H7 (cell line): Measurements from ENCODE around the gene SMPDL3A. TPM values are rescaled to one million over a fixed set of nuclear protein-coding genes. Genes with fewer than 3 reads are reported as not detected.
A peak's percentile ranks its signal among the peaks of the same experiment; 100 is the strongest.

ENCODE experiments used
- DNase-seq: peaks from one replicate; pipeline ENCODE4 v3.0.0; 2012
- H3K27me3 ChIP-seq: 2 replicates; pipeline ENCODE4 v1.6.0; 2011; ENCODE audit warnings: mild to moderate bottlenecking, low read length; ENCODE audit not compliant: control insufficient read depth, insufficient read depth
- H3K36me3 ChIP-seq: replicated peaks from 2 replicates; pipeline ENCODE4 v1.5.1; 2011; ENCODE audit warnings: low read length; ENCODE audit not compliant: control insufficient read depth, insufficient read depth
- H3K4me3 ChIP-seq: 2 replicates; pipeline ENCODE4 v1.5.1; 2011; ENCODE audit warnings: low read depth, mild to moderate bottlenecking, control low read depth, low read length, moderate library complexity; ENCODE audit not compliant: insufficient read depth
- total RNA-seq: library from RNA; depleted of rRNA; stranded (reverse); fragments of >200 nt; shearing (Covaris generic); gene quantifications from 2 replicates; pipeline ENCODE4 v1.2.3, GENCODE V29; 2014

The SMPDL3A gene
- total RNA-seq, 1 experiment from 2014 or later: 1.8 TPM

DNA sequence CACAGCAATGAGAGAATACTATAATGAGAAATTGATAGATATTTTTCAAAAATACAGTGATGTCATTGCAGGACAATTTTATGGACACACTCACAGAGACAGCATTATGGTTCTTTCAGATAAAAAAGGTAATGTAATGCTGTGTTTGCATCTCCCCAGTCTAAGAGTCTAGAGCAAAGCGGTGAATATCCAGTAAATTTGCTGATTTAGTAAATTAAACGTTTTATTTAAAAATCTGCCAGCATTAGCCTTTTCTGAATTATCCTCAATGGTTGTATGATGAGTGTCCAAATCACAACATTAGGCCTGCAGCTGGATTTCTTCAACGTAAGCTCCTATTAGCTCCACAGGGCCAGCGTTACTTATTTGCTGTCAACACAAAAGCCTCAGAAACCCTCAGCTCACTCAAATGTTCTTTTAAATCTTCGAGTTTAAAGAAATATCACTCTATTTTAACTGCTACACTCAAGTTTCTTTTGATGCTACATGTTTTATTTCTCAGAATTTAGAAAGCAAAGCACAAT, 16.0 kb downstream of the SMPDL3A start:
- Histone ChIP-seq H3K36me3 (no peaks in the 10 kb centered on the region), H3K4me3 (no peak overlapping the region), H3K27me3 (no peaks in the 10 kb centered on the region)
- DNase-seq: no peak

DNA sequence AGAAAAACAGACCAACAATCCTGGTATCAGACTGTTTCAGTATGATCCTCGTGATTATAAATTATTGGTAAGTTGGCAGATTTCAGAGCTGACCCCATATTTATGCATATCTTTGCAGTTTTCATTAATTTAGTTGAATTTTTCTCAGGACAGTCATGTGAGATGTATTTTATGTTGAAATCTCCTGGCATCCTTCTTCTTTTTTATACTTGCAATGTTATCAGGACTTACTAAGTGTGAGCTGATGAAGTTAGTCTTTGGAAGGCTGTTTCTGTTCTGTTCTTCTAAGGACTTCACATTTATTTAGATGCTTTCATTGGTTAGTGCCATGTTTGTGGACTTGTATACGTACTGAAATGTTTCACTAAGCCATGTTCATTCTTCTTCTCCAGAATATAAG, 17.2 kb downstream of the SMPDL3A start:
- Histone ChIP-seq H3K27me3 (no peaks in the 10 kb centered on the region), H3K4me3 (no peak overlapping the region), H3K36me3 (no peaks in the 10 kb centered on the region)
- DNase-seq: no peak

DNA sequence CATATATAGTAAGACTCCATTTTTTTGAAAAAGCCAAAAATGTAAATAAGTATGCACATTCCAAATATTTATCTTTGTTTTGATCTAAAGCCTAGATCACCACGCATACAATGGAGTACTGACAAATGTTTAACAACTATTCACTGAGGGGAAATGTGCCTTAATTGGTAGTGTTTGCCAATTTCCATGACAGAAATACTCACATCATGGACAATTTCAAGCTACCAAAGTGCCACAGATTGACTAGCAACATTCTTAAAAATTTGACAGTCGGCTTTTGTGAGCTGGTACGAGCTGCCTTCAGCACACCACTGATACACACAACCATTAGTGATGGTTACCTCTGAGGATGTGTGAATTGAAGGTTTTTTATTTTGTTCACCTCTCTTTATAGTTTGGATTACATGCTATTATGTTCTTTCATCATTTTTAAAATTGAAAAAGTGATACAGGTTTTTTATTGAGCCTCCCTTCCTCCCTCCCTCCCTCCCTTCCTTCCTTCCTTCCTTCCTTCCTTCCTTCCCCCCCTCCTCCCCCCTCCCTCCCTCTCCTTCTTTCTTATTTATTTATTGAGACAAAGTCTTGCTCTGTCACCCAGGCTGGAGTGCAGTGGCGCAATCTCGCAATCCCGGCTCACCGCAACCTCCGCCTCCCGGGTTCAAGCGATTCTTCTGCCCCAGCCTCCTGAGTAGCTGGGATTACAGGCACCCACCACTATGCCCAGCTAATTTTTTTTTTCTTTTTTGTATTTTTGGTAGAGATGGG, 19.2 kb downstream of the SMPDL3A start:
- H3K4me3 ChIP-seq: no peak overlapping the region
- H3K27me3 ChIP-seq: no peaks in the 10 kb centered on the region
- no peak for DNase-seq
- H3K36me3 ChIP-seq: no peaks in the 10 kb centered on the region

DNA sequence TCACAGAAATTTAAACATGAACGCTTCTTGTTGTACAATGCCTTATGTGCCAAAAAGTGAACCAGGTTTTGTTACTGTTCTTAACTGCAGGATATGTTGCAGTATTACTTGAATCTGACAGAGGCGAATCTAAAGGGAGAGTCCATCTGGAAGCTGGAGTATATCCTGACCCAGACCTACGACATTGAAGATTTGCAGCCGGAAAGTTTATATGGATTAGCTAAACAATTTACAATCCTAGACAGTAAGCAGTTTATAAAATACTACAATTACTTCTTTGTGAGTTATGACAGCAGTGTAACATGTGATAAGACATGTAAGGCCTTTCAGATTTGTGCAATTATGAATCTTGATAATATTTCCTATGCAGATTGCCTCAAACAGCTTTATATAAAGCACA, 19.9 kb downstream of the SMPDL3A start:
- Histone ChIP-seq H3K36me3 (no peaks in the 10 kb centered on the region), H3K27me3 (no peaks in the 10 kb centered on the region), H3K4me3 (no peak overlapping the region)
- DNase-seq: no peak

DNA sequence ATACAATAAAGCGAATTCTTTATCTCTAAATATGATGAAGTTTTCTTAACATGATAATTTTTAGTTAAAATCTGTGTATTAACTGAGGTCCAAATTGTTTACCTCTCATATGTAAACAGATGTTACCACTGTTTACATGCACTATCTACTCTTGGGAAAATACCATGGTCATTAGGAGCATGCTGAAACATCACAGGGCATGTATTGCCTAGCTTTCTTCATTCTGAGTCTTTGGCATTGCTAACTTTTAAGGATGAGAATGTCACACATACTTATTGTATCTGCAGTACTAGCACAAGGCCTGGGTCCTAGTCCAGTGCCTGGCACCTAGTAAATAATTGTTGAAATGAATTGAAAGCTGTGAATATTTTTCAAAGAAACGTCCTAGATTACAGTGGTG, 20.6 kb downstream of the SMPDL3A start:
- Histone ChIP-seq H3K4me3 (no peak overlapping the region), H3K36me3 (no peaks in the 10 kb centered on the region), H3K27me3 (no peaks in the 10 kb centered on the region)
- DNase-seq: no peak

DNA sequence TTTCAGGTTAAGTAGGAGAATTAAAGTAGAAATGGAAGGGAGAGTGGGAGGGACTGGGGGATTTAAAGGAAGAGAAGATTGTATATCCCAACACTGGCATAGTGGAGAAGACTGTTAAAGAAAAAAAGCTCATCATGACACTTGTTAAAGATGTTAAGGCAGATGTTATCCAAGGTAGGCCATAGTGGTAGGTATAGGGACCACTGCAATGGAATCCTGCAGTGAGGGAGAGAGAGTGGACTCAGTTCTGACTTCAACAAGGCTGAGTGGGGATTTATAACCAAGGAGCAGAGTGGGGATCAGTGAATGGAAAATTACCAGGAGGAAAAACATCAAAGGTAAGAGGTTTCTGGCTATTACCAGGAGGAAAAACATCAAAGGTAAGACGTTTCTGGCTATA, 21.1 kb downstream of the SMPDL3A start:
- H3K4me3 ChIP-seq: no peak overlapping the region

DNA sequence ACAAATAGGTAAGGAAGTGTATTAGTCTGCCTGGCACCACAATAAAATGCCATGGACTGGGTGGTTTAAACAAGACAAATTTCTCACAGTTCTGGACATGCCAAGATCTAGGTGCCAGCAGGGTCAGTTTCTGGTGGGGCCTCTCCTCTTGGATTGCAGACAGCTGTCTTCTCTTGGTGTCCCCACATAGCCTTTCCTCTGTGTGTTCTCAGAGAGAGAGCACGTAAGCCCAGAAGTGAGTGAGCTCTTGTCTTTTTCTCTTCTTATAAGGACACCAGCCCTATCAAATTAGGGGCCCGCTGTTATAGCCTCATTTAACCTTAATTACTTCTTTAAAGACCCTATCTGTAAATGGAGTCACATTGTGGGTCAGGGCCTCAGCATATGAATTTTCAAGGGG, 28.3 kb downstream of the SMPDL3A start:
- H3K36me3 ChIP-seq: no peaks in the 10 kb centered on the region
- H3K27me3 ChIP-seq: no peaks in the 10 kb centered on the region; the same call in 1 of the 2 replicates
- DNase-seq: no peak
- no peak overlapping the region for H3K4me3 ChIP-seq

More for the DNA sequence above, 21.1 kb downstream of the SMPDL3A start:
- DNase-seq: no peak
- Histone ChIP-seq H3K27me3 (no peaks in the 10 kb centered on the region), H3K36me3 (no peaks in the 10 kb centered on the region)

DNA sequence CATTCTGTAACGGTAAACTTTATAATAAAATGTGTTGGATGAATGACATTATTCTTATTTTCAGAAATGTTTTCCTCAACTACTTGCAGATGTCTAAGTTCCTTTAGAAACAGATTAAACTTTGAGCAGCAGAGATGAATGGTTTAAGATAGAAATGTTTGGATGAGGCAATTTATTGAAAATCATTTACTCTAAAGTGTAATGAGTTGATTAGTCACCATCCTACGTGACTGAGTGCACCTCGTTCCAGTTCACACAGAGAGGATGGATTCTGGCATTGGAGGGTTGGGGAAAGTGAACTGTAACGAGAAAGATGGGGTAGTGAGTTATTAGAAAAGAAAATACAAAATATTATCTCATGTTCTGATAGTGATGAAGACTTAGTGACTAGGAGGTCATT, 28.7 kb downstream of the SMPDL3A start:
- H3K36me3 ChIP-seq: no peaks in the 10 kb centered on the region
- no peak overlapping the region for H3K4me3 ChIP-seq
- DNase-seq: no peak
- no peaks in the 10 kb centered on the region; the same call in 1 of the 2 replicates for H3K27me3 ChIP-seq

DNA sequence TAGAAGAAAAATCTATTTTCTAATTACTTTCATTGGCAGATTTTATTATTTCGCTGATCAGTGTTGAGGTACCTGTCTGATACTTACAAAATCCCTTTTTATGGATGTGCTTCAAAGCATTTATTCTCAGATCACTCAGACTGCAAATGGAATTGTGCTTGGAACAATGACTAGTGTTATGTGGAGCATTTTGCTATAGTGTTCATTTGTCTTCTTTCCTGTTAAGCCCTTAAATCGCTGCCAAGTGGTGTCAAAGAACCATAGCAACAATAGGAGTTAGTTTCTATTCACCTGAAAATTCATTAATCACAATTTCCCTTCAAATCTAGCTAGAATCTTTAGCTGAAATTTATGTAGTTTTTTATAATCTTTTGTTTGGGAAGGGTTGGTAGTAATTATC, 29.8 kb downstream of the SMPDL3A start:
- DNase-seq: no peak

DNA sequence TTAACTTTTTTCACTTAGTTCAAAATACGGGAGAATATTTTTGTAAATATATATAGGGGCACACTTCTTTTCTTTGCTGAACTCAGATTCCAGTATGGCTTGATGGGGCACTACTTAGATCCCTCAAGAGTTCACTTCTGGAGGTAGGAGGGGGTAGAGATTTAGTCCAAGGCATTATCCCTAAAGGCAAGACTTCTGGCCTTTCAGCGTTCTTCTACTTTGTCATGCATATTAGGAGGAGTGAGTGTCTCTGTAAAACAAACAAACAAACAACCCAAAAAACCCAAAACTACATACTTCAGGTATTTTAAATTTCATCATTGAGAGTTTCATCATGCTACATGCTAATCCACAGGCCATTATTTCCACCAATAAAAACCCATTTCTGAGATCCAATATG, 32.0 kb downstream of the SMPDL3A start:
- DNase-seq: peak; percentile 16
- H3K4me3 ChIP-seq: no peak overlapping the region
- no peaks in the 10 kb centered on the region for H3K27me3 ChIP-seq
- no peaks in the 10 kb centered on the region for H3K36me3 ChIP-seq

More for the DNA sequence above, 29.8 kb downstream of the SMPDL3A start:
- no peaks in the 10 kb centered on the region for H3K36me3 ChIP-seq
- no peaks in the 10 kb centered on the region; the same call in 1 of the 2 replicates for H3K27me3 ChIP-seq
- no peak overlapping the region for H3K4me3 ChIP-seq

DNA sequence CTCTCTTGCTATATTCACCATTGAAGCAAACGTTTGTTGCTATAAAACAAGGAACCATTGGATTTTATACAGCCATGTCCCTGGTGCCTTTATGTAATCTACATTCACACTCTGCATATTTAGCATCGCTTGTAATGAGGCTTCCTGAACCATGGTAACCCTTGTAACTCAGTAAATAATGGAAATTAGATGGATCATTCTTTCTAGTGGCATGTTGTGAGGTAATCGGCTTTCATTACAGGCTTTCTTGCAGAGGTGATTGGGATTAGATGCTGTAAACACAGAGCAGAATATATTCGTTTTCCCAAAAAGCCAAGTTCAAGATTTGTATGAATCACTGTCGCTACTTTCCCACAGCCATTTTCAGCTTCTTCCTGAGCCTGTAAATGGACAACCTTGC, 36.1 kb downstream of the SMPDL3A start:
- no peaks in the 10 kb centered on the region for H3K27me3 ChIP-seq
- no peaks in the 10 kb centered on the region for H3K36me3 ChIP-seq
- H3K4me3 ChIP-seq: no peak overlapping the region
- DNase-seq: no peak

DNA sequence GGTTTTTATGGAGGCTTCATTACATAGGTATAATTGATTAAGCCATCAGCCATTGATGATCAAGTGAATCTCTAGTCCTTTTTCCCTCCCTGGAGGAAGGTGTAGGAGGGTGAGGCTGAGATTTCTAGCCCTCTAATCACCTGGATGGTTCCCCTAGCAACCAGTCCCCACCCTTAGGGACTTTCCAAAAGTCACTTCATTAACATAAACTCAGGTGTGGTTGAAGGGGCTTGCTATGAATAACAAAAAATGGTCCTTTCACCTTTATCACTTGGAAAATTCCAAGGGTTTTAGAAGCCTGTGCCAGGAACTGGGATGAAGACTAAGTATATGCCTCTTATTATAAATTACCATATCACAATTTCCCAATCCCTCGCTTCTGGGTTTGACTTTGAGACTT, 40.4 kb downstream of the SMPDL3A start:
- no peak overlapping the region for H3K4me3 ChIP-seq
- peak; percentile 28 for DNase-seq

DNA sequence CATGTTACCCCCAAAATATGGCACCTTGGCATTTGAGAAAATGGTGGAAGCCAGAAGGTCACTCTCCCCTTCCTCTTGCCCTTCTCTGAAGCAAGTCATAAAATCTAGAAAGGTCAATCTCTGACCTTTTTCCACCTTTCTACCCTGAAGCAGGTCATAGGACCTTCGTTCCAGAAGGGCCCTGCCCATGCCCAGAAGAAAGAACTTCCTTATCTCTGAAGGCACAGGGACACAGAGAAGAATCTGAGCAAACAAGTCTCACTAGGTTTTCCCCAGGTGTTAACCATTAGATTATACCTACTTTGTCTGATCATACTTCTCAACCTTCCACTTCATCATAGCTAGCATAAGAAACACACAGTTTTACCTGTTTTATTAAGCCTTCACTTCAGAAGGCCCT, 42.5 kb downstream of the SMPDL3A start:
- H3K4me3 ChIP-seq: no peak overlapping the region
- no peaks in the 10 kb centered on the region for H3K27me3 ChIP-seq
- DNase-seq: no peak
- H3K36me3 ChIP-seq: no peaks in the 10 kb centered on the region

More for the DNA sequence above, 40.4 kb downstream of the SMPDL3A start:
- H3K27me3 ChIP-seq: no peaks in the 10 kb centered on the region
- no peaks in the 10 kb centered on the region for H3K36me3 ChIP-seq

DNA sequence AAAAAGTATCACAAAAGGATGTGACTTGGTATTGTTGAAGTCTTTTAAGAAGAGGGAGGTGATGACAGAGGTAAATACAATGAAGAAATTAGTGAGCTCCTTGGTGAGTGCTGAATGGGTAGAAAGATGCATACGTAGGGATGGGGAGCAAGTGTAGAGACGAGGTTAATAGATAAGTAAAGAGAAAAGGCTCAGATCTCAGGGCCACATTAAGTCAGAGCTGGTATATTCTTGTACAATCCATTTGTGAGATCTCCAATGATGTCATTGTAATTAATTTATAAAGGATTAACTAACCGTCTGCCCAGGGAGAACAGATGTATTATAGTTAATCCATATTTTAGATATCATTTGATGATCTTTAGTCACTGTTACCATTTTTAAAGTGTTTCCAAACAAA, 43.4 kb downstream of the SMPDL3A start:
- no peaks in the 10 kb centered on the region for H3K27me3 ChIP-seq
- no peaks in the 10 kb centered on the region for H3K36me3 ChIP-seq
- H3K4me3 ChIP-seq: no peak overlapping the region
- no peak for DNase-seq

DNA sequence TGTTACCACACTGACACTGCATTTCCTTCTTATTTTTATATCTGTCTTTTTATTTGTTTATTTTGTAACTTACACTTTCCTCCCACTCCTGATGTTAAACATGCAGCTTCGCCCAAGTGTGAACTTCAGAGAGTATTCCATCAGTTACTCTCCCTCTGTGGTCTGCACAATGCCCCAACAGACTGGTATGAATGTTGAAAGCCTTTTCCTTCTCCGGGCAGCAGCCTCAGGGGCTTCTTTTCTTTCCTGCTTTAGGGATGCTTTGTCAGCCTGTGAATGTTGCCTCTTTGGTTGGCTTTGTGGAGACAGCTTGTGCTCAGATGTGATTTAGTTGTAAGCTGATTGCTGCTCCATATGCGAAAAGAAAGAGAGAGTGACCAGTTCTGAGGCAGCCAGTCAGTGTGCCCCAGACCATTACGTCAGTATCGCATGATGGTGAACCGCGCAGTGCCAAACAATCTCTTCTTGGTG, 44.0 kb downstream of the SMPDL3A start:
- H3K27me3 ChIP-seq: no peaks in the 10 kb centered on the region
- DNase-seq: no peak
- no peaks in the 10 kb centered on the region for H3K36me3 ChIP-seq
- H3K4me3 ChIP-seq: no peak overlapping the region
